SU-DHL-6 (cell line): Measurements from ENCODE around the gene TMEM82.

Source experiments
- H2AFZ ChIP-seq: fragments of 200-600 bp; sonication (generic); 2 replicates; pipeline ENCODE4 v1.6.1; 2014; ENCODE audit warnings: low read depth, mild to moderate bottlenecking, moderate library complexity, mixed read lengths, antibody characterized with exemption, low read length; ENCODE audit not compliant: severe bottlenecking
- H3F3A ChIP-seq: fragments of 200-600 bp; shearing (Covaris generic); 2 replicates; pipeline ENCODE4 v1.6.0; 2016; ENCODE audit warnings: antibody characterized with exemption, mild to moderate bottlenecking; ENCODE audit not compliant: insufficient read depth
- H3K27ac ChIP-seq: fragments of 200-600 bp; sonication (generic); 2 replicates; pipeline ENCODE4 v1.5.1; 2016; ENCODE audit warnings: low read depth, mild to moderate bottlenecking, low read length, moderate library complexity, mixed read lengths
- H3K27me3 ChIP-seq: fragments of 200-600 bp; sonication (generic), shearing (Covaris generic); 2 replicates; pipeline ENCODE4 v1.6.0; 2014; ENCODE audit warnings: mild to moderate bottlenecking, low read length
- H3K36me3 ChIP-seq: fragments of 200-600 bp; sonication (generic); 2 replicates; pipeline ENCODE4 v1.6.1; 2014; ENCODE audit warnings: mild to moderate bottlenecking, low read length, mixed read lengths
- H3K4me2 ChIP-seq: fragments of 300-600, 200-600 bp; shearing (Covaris generic), sonication (generic); 2 replicates; pipeline ENCODE4 v1.6.0; 2014; ENCODE audit warnings: low read length, low read depth, mild to moderate bottlenecking; ENCODE audit not compliant: poor library complexity, severe bottlenecking
- H3K4me3 ChIP-seq: fragments of 200-600 bp; sonication (generic); 2 replicates; pipeline ENCODE4 v1.5.1; 2014; ENCODE audit warnings: antibody characterized with exemption, low read length, mild to moderate bottlenecking, mixed read lengths; ENCODE audit not compliant: insufficient read depth, poor library complexity, severe bottlenecking
- H3K79me2 ChIP-seq: fragments of 200-600 bp; sonication (generic); 2 replicates; pipeline ENCODE4 v1.6.1; 2014; ENCODE audit warnings: mild to moderate bottlenecking, low read length, moderate library complexity; ENCODE audit not compliant: insufficient read depth
- H3K9ac ChIP-seq: fragments of 200-600 bp; sonication (generic); 2 replicates; pipeline ENCODE4 v1.7.0; 2014; ENCODE audit warnings: mild to moderate bottlenecking, low read length
- H3K9me2 ChIP-seq: fragments of 200-600 bp; sonication (generic); replicated peaks from 2 replicates; pipeline ENCODE4 v1.6.1; 2014; ENCODE audit warnings: low read length; ENCODE audit not compliant: insufficient read depth
- H3K9me3 ChIP-seq: fragments of 200-600 bp; sonication (generic); 2 replicates; pipeline ENCODE4 v1.6.1; 2014; ENCODE audit warnings: low read length, mixed read lengths; ENCODE audit not compliant: insufficient read depth
- H4K20me1 ChIP-seq: fragments of 200-600 bp; sonication (generic); 2 replicates; pipeline ENCODE4 v1.6.1; 2014; ENCODE audit warnings: low read depth, mild to moderate bottlenecking, antibody characterized with exemption, low read length, moderate library complexity, mixed read lengths
- EZH2phosphoT487 ChIP-seq: fragments of 200-600 bp; sonication (generic), shearing (Covaris generic); conservative IDR thresholded peaks from 2 replicates; pipeline ENCODE4 v1.6.1; 2018; ENCODE audit warnings: mild to moderate bottlenecking, antibody characterized with exemption, low read length, moderate library complexity, mixed read lengths
- TF ChIP-seq, protein P1 (sequence below): fragments of 200-600 bp; sonication (generic); IDR thresholded peaks from one replicate; pipeline ENCODE4 v1.5.1; 2017; ENCODE audit warnings: antibody characterized with exemption, mild to moderate bottlenecking, low read length, moderate library complexity; ENCODE audit not compliant: insufficient read depth, poor library complexity, severe bottlenecking

TMEM82 gene

DNA sequence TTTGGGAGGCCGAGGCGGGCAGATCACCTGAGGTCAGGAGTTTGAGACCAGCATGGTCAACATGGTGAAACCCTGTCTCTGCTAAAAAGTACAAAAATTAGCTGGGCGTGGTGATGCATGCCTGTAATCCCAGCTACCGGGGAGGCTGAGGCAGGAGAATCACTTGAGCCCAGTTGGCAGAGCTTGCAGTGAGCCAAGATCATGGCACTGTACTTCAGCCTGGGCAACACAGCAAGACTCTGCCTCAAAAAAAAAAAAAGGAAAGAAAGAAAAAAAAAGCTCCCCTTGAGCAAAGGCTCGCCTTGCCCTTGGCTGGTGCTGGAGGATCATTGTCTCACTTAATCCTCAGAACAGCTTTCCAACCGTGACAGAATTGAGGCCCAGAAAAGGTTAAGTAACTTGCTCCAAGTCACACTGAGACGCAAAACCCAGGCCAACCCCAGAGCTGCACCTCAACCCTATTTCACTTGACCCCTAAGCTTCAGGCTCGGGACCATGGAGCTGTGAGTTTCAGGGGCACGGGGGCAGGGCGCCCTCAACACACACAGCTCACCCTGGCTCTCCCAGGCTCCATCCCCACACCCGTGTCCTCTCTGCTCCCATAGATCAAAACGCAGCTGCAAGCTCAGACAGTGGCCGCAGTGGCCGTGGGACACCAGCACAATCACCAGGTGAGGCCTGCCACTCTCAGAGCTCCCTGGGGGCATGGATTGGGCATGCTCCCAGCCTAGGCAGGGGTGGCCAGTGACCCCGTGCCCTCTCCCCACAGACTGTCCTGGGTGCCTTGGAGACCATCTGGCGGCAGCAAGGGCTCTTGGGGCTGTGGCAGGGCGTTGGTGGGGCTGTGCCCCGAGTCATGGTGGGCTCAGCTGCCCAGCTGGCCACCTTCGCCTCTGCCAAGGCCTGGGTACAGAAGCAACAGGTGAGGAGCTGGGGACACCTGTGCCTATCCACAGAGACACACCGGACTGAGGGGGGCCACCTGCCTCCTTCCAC lies 4.7 kb upstream of the TMEM82 start:
- Histone ChIP-seq H3K27me3 (no peaks in the 10 kb centered on the region), H3K4me2 (no peak overlapping the region), H3K36me3 (no peaks in the 10 kb centered on the region), H3K9ac (no peak overlapping the region), H3F3A (no peaks in the 10 kb centered on the region), H3K4me3 (no peak overlapping the region), H3K79me2 (no peaks in the 10 kb centered on the region), H2AFZ (no peak overlapping the region), H3K27ac (no peak overlapping the region), H3K9me2 (no peaks in the 10 kb centered on the region), H4K20me1 (no peaks in the 10 kb centered on the region), H3K9me3 (no peaks in the 10 kb centered on the region)
- TF ChIP-seq, protein P1, sequence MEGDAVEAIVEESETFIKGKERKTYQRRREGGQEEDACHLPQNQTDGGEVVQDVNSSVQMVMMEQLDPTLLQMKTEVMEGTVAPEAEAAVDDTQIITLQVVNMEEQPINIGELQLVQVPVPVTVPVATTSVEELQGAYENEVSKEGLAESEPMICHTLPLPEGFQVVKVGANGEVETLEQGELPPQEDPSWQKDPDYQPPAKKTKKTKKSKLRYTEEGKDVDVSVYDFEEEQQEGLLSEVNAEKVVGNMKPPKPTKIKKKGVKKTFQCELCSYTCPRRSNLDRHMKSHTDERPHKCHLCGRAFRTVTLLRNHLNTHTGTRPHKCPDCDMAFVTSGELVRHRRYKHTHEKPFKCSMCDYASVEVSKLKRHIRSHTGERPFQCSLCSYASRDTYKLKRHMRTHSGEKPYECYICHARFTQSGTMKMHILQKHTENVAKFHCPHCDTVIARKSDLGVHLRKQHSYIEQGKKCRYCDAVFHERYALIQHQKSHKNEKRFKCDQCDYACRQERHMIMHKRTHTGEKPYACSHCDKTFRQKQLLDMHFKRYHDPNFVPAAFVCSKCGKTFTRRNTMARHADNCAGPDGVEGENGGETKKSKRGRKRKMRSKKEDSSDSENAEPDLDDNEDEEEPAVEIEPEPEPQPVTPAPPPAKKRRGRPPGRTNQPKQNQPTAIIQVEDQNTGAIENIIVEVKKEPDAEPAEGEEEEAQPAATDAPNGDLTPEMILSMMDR = no peak
- no peak for TF ChIP-seq EZH2phosphoT487

DNA sequence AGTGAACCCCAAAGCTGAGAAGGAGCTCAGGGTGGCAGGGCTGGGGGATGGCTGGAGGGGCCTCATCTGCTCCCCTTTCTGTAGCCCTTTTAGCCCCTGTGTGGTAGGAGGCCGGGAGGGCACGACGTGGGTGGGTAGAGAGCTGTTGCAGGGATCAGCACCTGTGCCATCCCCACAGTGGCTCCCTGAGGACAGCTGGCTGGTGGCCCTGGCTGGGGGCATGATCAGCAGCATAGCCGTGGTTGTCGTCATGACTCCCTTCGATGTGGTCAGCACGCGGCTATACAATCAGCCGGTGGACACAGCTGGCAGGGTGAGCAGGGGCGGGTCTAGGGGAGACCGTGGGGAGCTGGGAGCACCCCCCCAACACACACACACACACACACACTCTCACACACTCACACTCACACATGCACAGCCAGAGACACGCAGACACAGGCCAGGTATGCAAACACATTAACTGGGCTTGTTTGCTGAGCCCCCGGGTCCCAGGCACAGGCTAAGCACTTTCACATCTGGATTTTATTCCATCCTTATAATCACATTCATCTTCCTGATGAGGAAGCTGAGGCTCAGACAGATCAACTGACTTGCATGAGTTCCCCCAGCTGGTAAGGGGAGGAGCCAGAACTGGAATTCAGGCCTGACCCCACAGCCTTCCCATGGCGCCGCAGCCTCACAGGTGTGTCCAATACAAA lies 3.7 kb upstream of the TMEM82 start:
- Histone ChIP-seq H3K9ac (no peak overlapping the region), H3K9me2 (no peaks in the 10 kb centered on the region), H3F3A (no peaks in the 10 kb centered on the region), H2AFZ (no peak overlapping the region), H3K27ac (no peak overlapping the region), H3K4me3 (no peak overlapping the region), H3K4me2 (no peak overlapping the region), H3K36me3 (no peaks in the 10 kb centered on the region), H3K79me2 (no peaks in the 10 kb centered on the region), H3K27me3 (no peaks in the 10 kb centered on the region), H3K9me3 (no peaks in the 10 kb centered on the region), H4K20me1 (no peaks in the 10 kb centered on the region)
- TF ChIP-seq, protein P1 = no peak
- no peak for TF ChIP-seq EZH2phosphoT487

DNA sequence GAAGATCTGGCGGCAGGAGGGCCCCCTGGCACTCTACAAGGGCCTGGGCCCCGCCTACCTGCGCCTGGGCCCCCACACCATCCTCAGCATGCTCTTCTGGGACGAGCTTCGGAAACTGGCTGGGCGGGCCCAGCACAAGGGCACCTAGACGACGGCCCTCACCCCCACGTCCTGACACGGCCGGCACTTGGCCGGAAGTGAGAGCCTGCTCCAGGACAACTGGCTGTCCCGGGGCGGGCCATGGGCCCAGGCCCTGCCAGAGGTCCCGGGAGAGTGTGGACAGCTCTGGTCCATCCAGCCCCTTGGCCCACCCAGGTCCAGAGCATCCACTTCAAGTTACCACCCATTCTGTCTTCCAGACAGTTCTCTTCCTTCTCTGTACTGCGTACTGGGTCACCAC lies 3.0 kb upstream of the TMEM82 start:
- no peaks in the 10 kb centered on the region for H3K9me3 ChIP-seq
- H3F3A ChIP-seq = no peaks in the 10 kb centered on the region
- no peak overlapping the region for H2AFZ ChIP-seq
- H3K4me3 ChIP-seq = no peak overlapping the region
- no peaks in the 10 kb centered on the region for H3K36me3 ChIP-seq
- no peaks in the 10 kb centered on the region for H3K9me2 ChIP-seq
- no peak overlapping the region for H3K27ac ChIP-seq
- H3K4me2 ChIP-seq = no peak overlapping the region
- H3K27me3 ChIP-seq = no peaks in the 10 kb centered on the region
- no peak overlapping the region for H3K9ac ChIP-seq
- no peaks in the 10 kb centered on the region for H4K20me1 ChIP-seq
- no peak for TF ChIP-seq EZH2phosphoT487
- TF ChIP-seq, protein P1 = no peak
- H3K79me2 ChIP-seq = no peaks in the 10 kb centered on the region
